ENCODE measurements around the gene TMEM63B. TPM values are rescaled to one million over a fixed set of nuclear protein-coding genes. Genes with fewer than 3 reads are reported as not detected.

Gene TMEM63B
- total and polyA plus RNA-seq, 2 donors (not counting 1 experiment from before 2014, with no cell fraction given), result 15.4 to 19.1 TPM

- no peaks in the 10 kb centered on the region for H3K27me3 Mint-ChIP-seq
- no peak overlapping the region for H3K27ac Mint-ChIP-seq
- Histone ChIP-seq H4K20me1 (ENCODE audit: control insufficient read depth, insufficient read depth, low read length, poor library complexity, severe bottlenecking) (peaks cover 13% of the 10 kb centered on the region), H3K27me3 (replicated peaks in 1 of 4; ENCODE audit: control extremely low read depth in 1 of 4, control insufficient read depth in 3 of 4, insufficient read depth in 4 of 4, low read length in 3 of 4) (no peaks in the 10 kb centered on the region), H3K4me2 (replicated peaks; ENCODE audit: low read depth, low read length, poor library complexity, severe bottlenecking) (no peak overlapping the region), H2AFZ (ENCODE audit: insufficient read depth, low read depth, low read length, poor library complexity, severe bottlenecking) (no peak overlapping the region), H3K4me3 (ENCODE audit: control extremely low read depth in 1 of 5, extremely low read depth in 1 of 5, insufficient read depth in 1 of 5, low read depth in 2 of 5, low read length in 4 of 5) (no peak overlapping the region), H3K9me3 (ENCODE audit: control extremely low read depth in 1 of 3, control insufficient read depth in 2 of 3, insufficient read depth in 1 of 3, low read length in 2 of 3) (no peaks in the 10 kb centered on the region), H3K9ac (ENCODE audit: low read length) (no peak overlapping the region), H3K79me2 (ENCODE audit: control insufficient read depth, insufficient read depth, low read length) (no peaks in the 10 kb centered on the region), H3K36me3 (replicated peaks in 1 of 2; ENCODE audit: control extremely low read depth in 1 of 2, control insufficient read depth in 1 of 2, extremely low read depth in 1 of 2, insufficient read depth in 2 of 2, low read length in 1 of 2) (peaks cover 0 to 6% of the 10 kb centered on the region in 2 experiments), H3K27ac (ENCODE audit: low read length in 2 of 2) (no peak overlapping the region), H3K4me1 (ENCODE audit: control insufficient read depth in 2 of 2, insufficient read depth in 2 of 2, low read length in 2 of 2) (no peaks in the 10 kb centered on the region)
- no CpG with 5 or more reads among the region's 2 CpGs for WGBS (ENCODE audit: insufficient coverage)
- intact Hi-C loops (cut with micrococcal nuclease), result no loop called here
- H3K4me1 Mint-ChIP-seq, result no peaks in the 10 kb centered on the region
- no peaks in the 10 kb centered on the region for H3K9me3 Mint-ChIP-seq (ENCODE audit: insufficient read depth)
- DNase-seq (no peak), ATAC-seq (ENCODE audit: low read depth) (no peak)
- TF ChIP-seq EZH2 (IDR thresholded peaks at IDR 0.05; ENCODE audit: borderline replicate concordance, insufficient read depth, low read depth, low read length, poor library complexity, severe bottlenecking), result no peak
- no peak for TF ChIP-seq CTCF (IDR thresholded peaks at IDR 0.05)
- ChIA-PET CTCF (interaction anchor here (0.6 to 6.5 kb wide), 16 partner anchors 9 to 361 kb away, joined by 3 to 89 read pairs (median 4); no protein-coding TSS in a partner anchor), POLR2A (no interaction called here)
- H3K4me3 Mint-ChIP-seq, result no peak overlapping the region
Measured at GRCh38 chr6:44097782-44098317, 29.5 kb upstream of the TMEM63B start.

GRCh38 chr6:44099192-44099591 is 28.2 kb upstream of the TMEM63B start:
- Histone ChIP-seq H3K27ac (ENCODE audit: low read length in 2 of 2) (no peak overlapping the region), H3K27me3 (replicated peaks in 1 of 4; ENCODE audit: control extremely low read depth in 1 of 4, control insufficient read depth in 3 of 4, insufficient read depth in 4 of 4, low read length in 3 of 4) (no peaks in the 10 kb centered on the region), H3K4me2 (replicated peaks; ENCODE audit: low read depth, low read length, poor library complexity, severe bottlenecking) (no peak overlapping the region), H2AFZ (ENCODE audit: insufficient read depth, low read depth, low read length, poor library complexity, severe bottlenecking) (no peak overlapping the region), H3K4me3 (ENCODE audit: control extremely low read depth in 1 of 5, extremely low read depth in 1 of 5, insufficient read depth in 1 of 5, low read depth in 2 of 5, low read length in 4 of 5) (no peak overlapping the region), H3K4me1 (ENCODE audit: control insufficient read depth in 2 of 2, insufficient read depth in 2 of 2, low read length in 2 of 2) (no peaks in the 10 kb centered on the region), H3K79me2 (ENCODE audit: control insufficient read depth, insufficient read depth, low read length) (no peaks in the 10 kb centered on the region), H3K9me3 (ENCODE audit: control extremely low read depth in 1 of 3, control insufficient read depth in 2 of 3, insufficient read depth in 1 of 3, low read length in 2 of 3) (no peaks in the 10 kb centered on the region), H4K20me1 (ENCODE audit: control insufficient read depth, insufficient read depth, low read length, poor library complexity, severe bottlenecking) (peaks cover 13% of the 10 kb centered on the region), H3K36me3 (replicated peaks in 1 of 2; ENCODE audit: control extremely low read depth in 1 of 2, control insufficient read depth in 1 of 2, extremely low read depth in 1 of 2, insufficient read depth in 2 of 2, low read length in 1 of 2) (peaks cover 0 to 7% of the 10 kb centered on the region in 2 experiments), H3K9ac (ENCODE audit: low read length) (no peak overlapping the region)
- Mint-ChIP-seq H3K27me3 (no peaks in the 10 kb centered on the region), H3K4me1 (no peaks in the 10 kb centered on the region), H3K9me3 (ENCODE audit: insufficient read depth) (no peaks in the 10 kb centered on the region), H3K4me3 (no peak overlapping the region), H3K27ac (no peak overlapping the region)
- ChIA-PET POLR2A (no interaction called here), CTCF (interaction anchor here (0.9 to 6.5 kb wide), 11 partner anchors 9 to 239 kb away, joined by 3 to 89 read pairs (median 5); no protein-coding TSS in a partner anchor)
- intact Hi-C loops (cut with micrococcal nuclease), result no loop called here
- 100% methylated on average over 1 of the region's 1 CpG for WGBS (ENCODE audit: insufficient coverage)
- no peak for TF ChIP-seq CTCF (IDR thresholded peaks at IDR 0.05)
- ATAC-seq (ENCODE audit: low read depth) (no peak), DNase-seq (no peak)
